Measurements from ENCODE around the gene SPATA6.
A peak's percentile ranks its signal among the peaks of the same experiment; 100 is the strongest.
"Not testable (repeated sequence)": the region's sequence is repeated elsewhere in the genome, so short reads cannot be mapped to it uniquely, and the experiment has no call there.

SPATA6 gene

GRCh38 chr1:48471691-48472576 lies at the start of gene SPATA6:
Gene SPATA6, minus strand, starts transcription at chr1:48472204. Its CDS starts 196 bp downstream, at chr1:48472008.
- H3K9me3 ChIP-seq (ENCODE audit: control insufficient read depth, low read length), result no peaks in the 10 kb centered on the region

GRCh38 chr1:48519896-48520295 lies 47.9 kb upstream of the SPATA6 start:
- H3K36me3 ChIP-seq (ENCODE audit: control insufficient read depth, insufficient read depth, low read length); H3K4me3 ChIP-seq (ENCODE audit: low read length): not testable (repeated sequence)

More at GRCh38 chr1:48471691-48472576, at the start of gene SPATA6:
- peak within 1 kb of the TSS; percentile 85 for H3K9ac ChIP-seq (ENCODE audit: low read length)
- no peaks in the 10 kb centered on the region for H3K36me3 ChIP-seq (ENCODE audit: control insufficient read depth, insufficient read depth, low read length)
- no peaks in the 10 kb centered on the region for H3K27me3 ChIP-seq (ENCODE audit: control insufficient read depth, insufficient read depth, low read length)
- H3K4me1 ChIP-seq (ENCODE audit: control insufficient read depth, insufficient read depth, low read length), result peaks cover 18% of the 10 kb centered on the region
- H3K4me3 ChIP-seq (ENCODE audit: low read length), result peak within 1 kb of the TSS; percentile 31

GRCh38 chr1:48506870-48507269 lies 34.9 kb upstream of the SPATA6 start:
- H3K4me1 ChIP-seq (ENCODE audit: control insufficient read depth, insufficient read depth, low read length), result no peaks in the 10 kb centered on the region
- H3K4me3 ChIP-seq (ENCODE audit: low read length), result no peak overlapping the region
- no peaks in the 10 kb centered on the region for H3K36me3 ChIP-seq (ENCODE audit: control insufficient read depth, insufficient read depth, low read length)
- no peaks in the 10 kb centered on the region for H3K27me3 ChIP-seq (ENCODE audit: control insufficient read depth, insufficient read depth, low read length)
- H3K9ac ChIP-seq (ENCODE audit: low read length), result no peak overlapping the region
- H3K9me3 ChIP-seq (ENCODE audit: control insufficient read depth, low read length), result no peaks in the 10 kb centered on the region

More at GRCh38 chr1:48519896-48520295, 47.9 kb upstream of the SPATA6 start:
- not testable (repeated sequence) for H3K9ac ChIP-seq (ENCODE audit: low read length); H3K27me3 ChIP-seq (ENCODE audit: control insufficient read depth, insufficient read depth, low read length); H3K9me3 ChIP-seq (ENCODE audit: control insufficient read depth, low read length); H3K4me1 ChIP-seq (ENCODE audit: control insufficient read depth, insufficient read depth, low read length)

DNA sequence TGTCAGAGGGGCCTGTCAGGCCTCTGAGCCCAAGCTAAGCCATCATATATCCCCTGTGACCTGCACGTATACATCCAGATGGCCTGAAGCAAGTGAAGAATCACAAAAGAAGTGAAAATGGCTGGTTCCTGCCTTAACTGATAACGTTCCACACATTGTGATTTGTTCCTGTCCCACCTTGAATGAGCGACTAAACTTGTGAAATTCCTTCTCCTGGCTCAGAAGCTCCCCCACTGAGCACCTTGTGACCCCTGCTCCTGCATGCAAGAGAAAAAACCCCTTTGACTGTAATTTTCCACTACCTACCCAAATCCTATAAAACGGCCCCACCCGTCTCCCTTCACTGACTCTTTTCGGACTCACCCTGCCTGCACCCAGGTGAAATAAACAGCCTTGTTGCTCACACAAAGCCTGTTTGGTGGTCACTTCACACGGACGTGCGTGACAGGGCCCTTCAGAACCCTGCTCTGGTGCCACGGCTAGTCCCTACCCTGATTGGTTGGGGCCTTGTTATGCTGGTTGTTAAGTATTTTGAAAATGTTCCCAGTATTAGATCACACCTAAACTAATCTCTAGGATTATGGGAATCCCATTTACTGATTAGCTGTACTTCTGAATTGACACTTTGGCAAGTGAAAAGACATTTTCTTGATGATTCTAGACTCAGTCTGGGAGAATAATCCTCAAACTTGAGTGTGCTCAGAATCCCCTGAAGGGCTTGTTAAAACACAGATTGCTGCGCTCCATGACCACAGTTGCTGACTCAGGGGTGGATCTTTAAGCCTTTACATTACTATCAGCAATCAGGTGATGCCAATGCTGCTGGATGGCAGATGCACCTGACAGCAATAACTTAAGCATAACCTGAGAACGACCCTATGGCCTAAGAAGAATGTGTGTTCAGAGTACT lies 28.8 kb upstream of the SPATA6 start:
- no peaks in the 10 kb centered on the region for H3K4me1 ChIP-seq (ENCODE audit: control insufficient read depth, insufficient read depth, low read length)
- H3K36me3 ChIP-seq (ENCODE audit: control insufficient read depth, insufficient read depth, low read length), result no peaks in the 10 kb centered on the region
- H3K9me3 ChIP-seq (ENCODE audit: control insufficient read depth, low read length), result no peaks in the 10 kb centered on the region
- H3K4me3 ChIP-seq (ENCODE audit: low read length), result no peak overlapping the region
- H3K9ac ChIP-seq (ENCODE audit: low read length), result no peak overlapping the region
- H3K27me3 ChIP-seq (ENCODE audit: control insufficient read depth, insufficient read depth, low read length), result no peaks in the 10 kb centered on the region

- Histone ChIP-seq H3K4me1 (ENCODE audit: control insufficient read depth, insufficient read depth, low read length) (peaks cover 5% of the 10 kb centered on the region), H3K36me3 (ENCODE audit: control insufficient read depth, insufficient read depth, low read length) (no peaks in the 10 kb centered on the region), H3K9me3 (ENCODE audit: control insufficient read depth, low read length) (no peaks in the 10 kb centered on the region), H3K4me3 (ENCODE audit: low read length) (no peak overlapping the region), H3K9ac (ENCODE audit: low read length) (no peak overlapping the region), H3K27me3 (ENCODE audit: control insufficient read depth, insufficient read depth, low read length) (no peaks in the 10 kb centered on the region)
Observed at GRCh38 chr1:48499211-48499735, 27.3 kb upstream of the SPATA6 start.

GRCh38 chr1:48498096-48498791 lies 26.2 kb upstream of the SPATA6 start:
- Histone ChIP-seq H3K4me1 (ENCODE audit: control insufficient read depth, insufficient read depth, low read length) (peaks cover 9% of the 10 kb centered on the region), H3K9ac (ENCODE audit: low read length) (no peak overlapping the region), H3K4me3 (ENCODE audit: low read length) (no peak overlapping the region), H3K27me3 (ENCODE audit: control insufficient read depth, insufficient read depth, low read length) (no peaks in the 10 kb centered on the region), H3K9me3 (ENCODE audit: control insufficient read depth, low read length) (no peaks in the 10 kb centered on the region), H3K36me3 (ENCODE audit: control insufficient read depth, insufficient read depth, low read length) (no peaks in the 10 kb centered on the region)

DNA sequence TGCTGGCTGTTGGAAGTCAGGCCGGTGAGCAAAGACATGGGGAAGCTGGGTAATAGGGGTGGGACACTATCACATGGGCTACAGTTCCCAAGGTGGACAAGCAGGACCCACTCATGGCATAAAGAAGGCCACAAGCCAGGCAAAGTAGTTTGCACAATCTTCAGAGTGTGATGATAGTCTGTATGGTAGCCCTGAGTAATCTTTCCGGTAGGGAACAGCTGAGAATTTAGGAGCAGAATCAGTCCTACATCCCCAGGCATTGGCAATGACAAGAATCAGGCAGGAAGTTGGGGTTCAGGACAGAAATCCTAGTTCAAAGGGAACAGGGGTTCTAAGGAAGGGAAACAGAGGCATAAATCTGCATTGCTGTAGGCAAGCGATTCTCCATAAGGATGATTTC lies 23.9 kb upstream of the SPATA6 start:
- no peaks in the 10 kb centered on the region for H3K9me3 ChIP-seq (ENCODE audit: control insufficient read depth, low read length)
- H3K36me3 ChIP-seq (ENCODE audit: control insufficient read depth, insufficient read depth, low read length), result no peaks in the 10 kb centered on the region
- peaks cover 9% of the 10 kb centered on the region for H3K4me1 ChIP-seq (ENCODE audit: control insufficient read depth, insufficient read depth, low read length)
- no peak overlapping the region for H3K4me3 ChIP-seq (ENCODE audit: low read length)
- no peaks in the 10 kb centered on the region for H3K27me3 ChIP-seq (ENCODE audit: control insufficient read depth, insufficient read depth, low read length)
- no peak overlapping the region for H3K9ac ChIP-seq (ENCODE audit: low read length)

DNA sequence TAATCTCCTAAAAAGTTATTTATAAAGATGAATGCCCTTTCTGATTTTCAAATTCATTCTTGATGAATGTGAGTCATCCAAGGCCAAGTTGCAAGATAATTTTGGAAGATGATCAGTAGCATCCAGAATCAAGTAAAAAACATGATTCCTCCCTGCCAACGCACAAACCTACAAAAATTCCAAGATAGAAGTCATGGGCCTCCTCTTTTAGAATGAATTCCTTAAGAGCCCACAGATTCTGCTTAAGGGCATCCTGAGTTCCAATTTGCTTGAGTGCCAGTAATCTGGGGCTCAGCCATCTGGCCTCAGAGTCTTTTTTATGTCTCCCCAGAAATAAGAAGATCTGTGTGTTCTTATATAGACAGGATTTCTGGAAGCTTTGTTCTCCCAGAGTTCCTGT lies 23.2 kb upstream of the SPATA6 start:
- no peaks in the 10 kb centered on the region for H3K36me3 ChIP-seq (ENCODE audit: control insufficient read depth, insufficient read depth, low read length)
- H3K27me3 ChIP-seq (ENCODE audit: control insufficient read depth, insufficient read depth, low read length), result no peaks in the 10 kb centered on the region

GRCh38 chr1:48493970-48494769 lies 22.2 kb upstream of the SPATA6 start:
- H3K9ac ChIP-seq (ENCODE audit: low read length), result no peak overlapping the region
- H3K4me3 ChIP-seq (ENCODE audit: low read length), result no peak overlapping the region
- H3K36me3 ChIP-seq (ENCODE audit: control insufficient read depth, insufficient read depth, low read length), result no peaks in the 10 kb centered on the region
- H3K9me3 ChIP-seq (ENCODE audit: control insufficient read depth, low read length), result no peaks in the 10 kb centered on the region
- H3K4me1 ChIP-seq (ENCODE audit: control insufficient read depth, insufficient read depth, low read length), result peaks cover 9% of the 10 kb centered on the region
- no peaks in the 10 kb centered on the region for H3K27me3 ChIP-seq (ENCODE audit: control insufficient read depth, insufficient read depth, low read length)

More for the DNA sequence above, 23.2 kb upstream of the SPATA6 start:
- no peak overlapping the region for H3K9ac ChIP-seq (ENCODE audit: low read length)
- peaks cover 9% of the 10 kb centered on the region for H3K4me1 ChIP-seq (ENCODE audit: control insufficient read depth, insufficient read depth, low read length)
- no peak overlapping the region for H3K4me3 ChIP-seq (ENCODE audit: low read length)
- H3K9me3 ChIP-seq (ENCODE audit: control insufficient read depth, low read length), result no peaks in the 10 kb centered on the region

DNA sequence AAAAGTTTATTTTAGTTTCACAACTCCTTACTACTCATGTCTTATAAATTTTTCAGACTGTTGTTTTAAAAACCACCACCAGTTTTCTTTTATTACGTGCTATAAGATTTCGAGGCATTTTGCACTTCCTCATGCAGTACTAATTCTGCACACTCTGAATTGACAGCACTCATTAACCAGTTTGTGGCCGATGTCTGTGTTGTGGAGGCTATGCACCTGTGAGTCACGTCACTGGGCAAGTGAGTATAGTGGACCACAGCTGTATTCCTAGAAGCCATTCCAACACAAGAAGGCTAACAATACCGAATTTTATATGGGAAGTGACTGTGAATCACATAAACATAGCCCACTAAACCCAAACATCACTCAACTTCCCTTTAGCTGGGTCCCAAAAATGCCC lies 21.0 kb upstream of the SPATA6 start:
- H3K9ac ChIP-seq (ENCODE audit: low read length), result no peak overlapping the region
- H3K4me1 ChIP-seq (ENCODE audit: control insufficient read depth, insufficient read depth, low read length), result peaks cover 9% of the 10 kb centered on the region
- no peak overlapping the region for H3K4me3 ChIP-seq (ENCODE audit: low read length)
- H3K27me3 ChIP-seq (ENCODE audit: control insufficient read depth, insufficient read depth, low read length), result no peaks in the 10 kb centered on the region
- no peaks in the 10 kb centered on the region for H3K9me3 ChIP-seq (ENCODE audit: control insufficient read depth, low read length)
- H3K36me3 ChIP-seq (ENCODE audit: control insufficient read depth, insufficient read depth, low read length), result no peaks in the 10 kb centered on the region

DNA sequence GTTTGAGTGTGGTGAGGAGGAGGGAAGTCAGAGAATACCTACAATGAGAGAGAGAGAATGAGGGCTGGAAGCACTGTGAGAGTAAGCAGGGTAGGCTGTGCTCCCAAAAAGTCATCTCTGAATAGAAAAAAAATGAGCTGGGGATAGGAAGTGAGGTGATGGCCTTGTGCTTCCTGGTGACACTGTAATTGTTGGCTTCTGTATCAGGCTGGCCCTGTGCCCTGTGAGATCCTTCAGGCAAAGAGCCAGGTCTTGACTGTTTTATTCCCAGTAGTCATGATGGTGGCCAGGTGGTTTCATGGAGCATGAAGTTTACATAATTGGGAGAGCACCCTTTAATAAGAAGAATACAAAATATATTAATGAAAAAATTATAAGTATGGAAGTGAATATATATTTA lies 20.4 kb upstream of the SPATA6 start:
- H3K27me3 ChIP-seq (ENCODE audit: control insufficient read depth, insufficient read depth, low read length), result no peaks in the 10 kb centered on the region
- no peaks in the 10 kb centered on the region for H3K9me3 ChIP-seq (ENCODE audit: control insufficient read depth, low read length)
- H3K36me3 ChIP-seq (ENCODE audit: control insufficient read depth, insufficient read depth, low read length), result no peaks in the 10 kb centered on the region
- H3K4me3 ChIP-seq (ENCODE audit: low read length), result no peak overlapping the region
- H3K4me1 ChIP-seq (ENCODE audit: control insufficient read depth, insufficient read depth, low read length), result peaks cover 9% of the 10 kb centered on the region
- no peak overlapping the region for H3K9ac ChIP-seq (ENCODE audit: low read length)

All from mucosa of stomach (tissue), 1 donor.